ENCODE results near the gene RPP21.

The RPP21 gene

GRCh38 chr6:30344868-30345671 lies at the start of gene RPP21:
TSS of gene RPP21 (plus strand) at chr6:30345156. CDS start at chr6:30345172, 16 bp downstream.
- Histone ChIP-seq H3K4me2 (peak within 1 kb of the TSS; percentile 72 to 86 (median 78)), H3K4me3 (peak within 1 kb of the TSS; percentile 70 to 79 (median 74)), H3K27me3 (peaks cover 0 to 51% (median 0%) of the 10 kb centered on the region in 11 experiments; a peak in 8 of 22 replicates), H3K4me1 (peaks cover 14 to 41% (median 24%) of the 10 kb centered on the region in 10 experiments), H3K9ac (peak within 1 kb of the TSS; percentile 70 to 89 (median 81)), H3K9me3 (replicated peaks in 1 of 11) (no peaks in the 10 kb centered on the region), H3K36me3 (peaks cover 22 to 41% (median 34%) of the 10 kb centered on the region in 11 experiments), H4K20me1 (peaks cover 0 to 39% (median 3%) of the 10 kb centered on the region in 11 experiments; a peak in 8 of 22 replicates), H3K27ac (peak within 1 kb of the TSS in 10 of 11 experiments; percentile 34 to 85 (median 78); a peak in 18 of 22 replicates)
- no peak for TF ChIP-seq Cebpa-rat (IDR thresholded peaks at IDR 0.05)

DNA sequence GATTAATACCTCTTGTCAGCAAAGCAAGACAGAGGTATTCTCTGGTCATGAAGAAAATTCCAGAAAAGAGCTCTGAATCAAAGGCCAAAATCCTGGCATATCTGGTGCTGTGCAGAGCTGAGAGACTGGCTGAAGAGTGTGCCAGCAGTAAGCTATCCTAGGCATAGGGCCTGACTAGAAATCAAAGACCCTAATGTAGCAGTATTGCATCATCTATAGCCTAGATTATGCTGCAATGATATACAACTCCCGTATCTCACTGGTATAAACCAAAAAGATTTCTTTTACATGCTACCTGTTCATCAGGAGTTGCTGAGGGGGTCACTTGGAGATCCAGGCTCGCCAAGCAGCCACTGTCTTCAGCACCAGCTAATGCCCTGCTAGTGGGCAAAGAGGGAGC lies 49.1 kb upstream of the RPP21 start:
- Histone ChIP-seq H3K9me3 (replicated peaks in 1 of 11) (peaks cover 0 to 4% (median 0%) of the 10 kb centered on the region in 11 experiments; a peak in 6 of 22 replicates), H3K4me3 (no peak overlapping the region), H3K9ac (no peak overlapping the region), H3K4me1 (no peaks in the 10 kb centered on the region), H3K4me2 (no peak overlapping the region), H3K36me3 (peaks cover 60 to 80% (median 65%) of the 10 kb centered on the region in 11 experiments), H3K27ac (no peak overlapping the region), H3K27me3 (no peaks in the 10 kb centered on the region), H4K20me1 (peaks cover 0 to 41% (median 11%) of the 10 kb centered on the region in 11 experiments; a peak in 11 of 22 replicates)
- TF ChIP-seq Cebpa-rat (IDR thresholded peaks at IDR 0.05) = peak in 5 of 11 experiments; percentile 21 to 79 (median 39); a peak in 3 of 22 replicates

DNA sequence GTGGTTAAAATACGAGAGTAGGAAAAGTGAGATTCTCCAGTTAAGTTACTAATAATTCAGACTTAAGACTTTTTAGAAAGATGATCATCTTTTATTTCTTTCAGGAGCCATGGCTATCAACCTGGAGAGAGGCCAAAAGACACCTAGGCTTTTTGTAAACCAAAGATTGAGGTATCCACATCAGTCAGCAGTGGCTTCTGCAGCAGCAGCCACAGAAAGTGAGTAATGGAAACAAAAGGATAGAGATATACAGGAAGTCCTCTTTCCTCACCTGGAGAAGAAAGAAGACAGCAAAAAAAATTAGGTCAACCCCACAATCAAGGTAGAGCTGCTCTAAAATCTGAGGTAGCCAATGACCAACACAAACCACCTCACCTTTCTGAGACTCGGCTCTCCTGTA lies 41.0 kb upstream of the RPP21 start:
- H3K4me1 ChIP-seq = no peaks in the 10 kb centered on the region
- no peak overlapping the region for H3K4me3 ChIP-seq
- H3K27ac ChIP-seq = no peak overlapping the region
- no peak for TF ChIP-seq Cebpa-rat (IDR thresholded peaks at IDR 0.05)
- no peak overlapping the region for H3K4me2 ChIP-seq
- H3K36me3 ChIP-seq = peaks cover 69 to 97% (median 85%) of the 10 kb centered on the region in 11 experiments
- no peak overlapping the region for H3K9ac ChIP-seq
- H3K27me3 ChIP-seq = no peaks in the 10 kb centered on the region
- peaks cover 0 to 34% (median 11%) of the 10 kb centered on the region in 11 experiments; a peak in 13 of 22 replicates for H3K9me3 ChIP-seq (replicated peaks in 1 of 11)
- peaks cover 31 to 80% (median 62%) of the 10 kb centered on the region in 11 experiments; a peak in 19 of 22 replicates for H4K20me1 ChIP-seq

DNA sequence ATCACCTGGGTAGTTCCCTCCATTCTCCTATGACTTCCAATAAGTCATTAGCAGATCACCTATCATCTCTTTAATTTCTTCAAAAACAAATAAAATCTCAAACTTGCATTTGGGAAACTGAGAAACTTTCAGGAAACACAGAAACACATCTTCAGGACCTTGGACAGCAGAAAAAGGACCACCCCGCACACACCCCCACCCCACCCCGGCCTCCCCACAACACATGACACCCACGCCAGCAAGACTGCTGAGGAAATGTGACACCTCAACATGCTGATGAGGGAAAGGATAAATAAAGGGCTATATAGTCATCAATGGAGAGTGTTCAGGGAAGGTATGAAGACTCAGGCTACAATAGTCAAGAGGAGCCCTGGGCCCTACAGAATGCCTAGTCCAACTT lies 33.9 kb upstream of the RPP21 start:
- H3K4me3 ChIP-seq = no peak overlapping the region
- 0 out of 20 replicates have a peak, but pooled peaks cover 0 to 5% (median 0%) of the 10 kb centered on the region in 10 experiments for H3K4me1 ChIP-seq
- H3K27me3 ChIP-seq = no peaks in the 10 kb centered on the region
- no peak overlapping the region for H3K4me2 ChIP-seq
- H3K27ac ChIP-seq = no peak overlapping the region
- no peaks in the 10 kb centered on the region for H3K9me3 ChIP-seq (replicated peaks in 1 of 11)
- H3K9ac ChIP-seq = no peak overlapping the region
- peaks cover 77 to 98% (median 93%) of the 10 kb centered on the region in 11 experiments for H3K36me3 ChIP-seq
- TF ChIP-seq Cebpa-rat (IDR thresholded peaks at IDR 0.05) = no peak
- peaks cover 69 to 100% (median 96%) of the 10 kb centered on the region in 11 experiments; a peak in 21 of 22 replicates for H4K20me1 ChIP-seq

DNA sequence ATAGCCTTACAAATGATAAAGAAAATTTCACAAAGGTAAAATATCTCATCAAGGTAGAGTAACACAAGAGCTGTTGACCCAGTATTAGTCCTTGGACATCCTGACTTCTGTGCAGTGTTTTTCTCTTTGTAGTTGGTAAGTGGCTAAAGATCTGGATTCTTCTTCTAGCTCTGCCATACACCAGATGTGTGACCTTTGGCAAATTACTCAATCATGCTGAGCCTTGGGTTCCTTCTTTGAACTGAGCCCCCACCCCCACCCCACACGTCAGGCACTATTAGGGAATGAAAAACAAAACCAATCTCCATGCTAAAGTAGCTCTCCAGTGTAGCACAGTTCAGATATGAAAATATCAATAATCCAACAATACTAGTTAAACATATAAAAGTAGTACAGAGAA lies 33.3 kb upstream of the RPP21 start:
- Histone ChIP-seq H3K4me2 (no peak overlapping the region), H3K27ac (no peak overlapping the region), H3K27me3 (no peaks in the 10 kb centered on the region), H3K36me3 (peaks cover 77 to 98% (median 93%) of the 10 kb centered on the region in 11 experiments), H3K4me3 (no peak overlapping the region), H3K4me1 (0 out of 20 replicates have a peak, but pooled peaks cover 0 to 5% (median 0%) of the 10 kb centered on the region in 10 experiments), H4K20me1 (peaks cover 69 to 100% (median 96%) of the 10 kb centered on the region in 11 experiments; a peak in 21 of 22 replicates), H3K9ac (no peak overlapping the region), H3K9me3 (replicated peaks in 1 of 11) (no peaks in the 10 kb centered on the region)
- no peak for TF ChIP-seq Cebpa-rat (IDR thresholded peaks at IDR 0.05)

GRCh38 chr6:30312266-30312665 lies 32.7 kb upstream of the RPP21 start:
- H3K9ac ChIP-seq = no peak overlapping the region

DNA sequence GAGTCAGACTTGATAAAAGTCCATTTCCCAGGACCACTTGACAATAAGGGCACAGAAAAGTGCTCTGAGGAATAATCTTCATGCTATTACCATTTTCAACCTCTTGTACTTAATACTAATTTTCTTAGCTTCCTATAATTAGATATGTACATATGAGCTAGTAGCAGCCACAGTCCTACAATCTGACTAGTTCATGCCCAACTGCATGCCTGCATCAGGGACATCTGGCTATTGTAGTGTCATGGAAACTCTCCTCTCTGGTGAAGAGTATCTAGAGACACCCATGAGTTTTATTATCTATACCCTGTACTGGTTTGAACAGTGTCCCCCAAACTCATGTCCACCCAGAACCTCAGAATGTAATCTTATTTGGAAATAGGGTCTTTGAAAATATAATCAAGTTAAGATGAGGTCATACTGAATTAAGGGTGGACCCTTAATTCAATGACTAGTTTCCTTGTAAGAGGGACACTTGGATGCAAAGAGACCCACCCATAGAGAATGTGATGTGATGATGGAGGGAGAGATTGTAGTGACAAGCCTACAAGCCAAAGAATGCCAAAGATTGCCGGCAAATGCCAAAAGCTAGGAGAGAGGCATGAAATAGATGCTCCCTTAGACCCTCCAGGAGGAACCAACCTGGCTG lies 32.2 kb upstream of the RPP21 start:
- H3K4me2 ChIP-seq = no peak overlapping the region
- H3K27ac ChIP-seq = no peak overlapping the region
- no peaks in the 10 kb centered on the region for H3K27me3 ChIP-seq
- H3K9ac ChIP-seq = no peak overlapping the region
- H4K20me1 ChIP-seq = peaks cover 67 to 100% (median 96%) of the 10 kb centered on the region in 11 experiments; a peak in 21 of 22 replicates
- no peak for TF ChIP-seq Cebpa-rat (IDR thresholded peaks at IDR 0.05)
- H3K9me3 ChIP-seq (replicated peaks in 1 of 11) = no peaks in the 10 kb centered on the region
- 0 out of 20 replicates have a peak, but pooled peaks cover 0 to 5% (median 0%) of the 10 kb centered on the region in 10 experiments for H3K4me1 ChIP-seq
- no peak overlapping the region for H3K4me3 ChIP-seq
- H3K36me3 ChIP-seq = peaks cover 68 to 97% (median 91%) of the 10 kb centered on the region in 11 experiments

More at GRCh38 chr6:30312266-30312665, 32.7 kb upstream of the RPP21 start:
- H4K20me1 ChIP-seq = peaks cover 67 to 100% (median 96%) of the 10 kb centered on the region in 11 experiments; a peak in 21 of 22 replicates
- H3K9me3 ChIP-seq (replicated peaks in 1 of 11) = no peaks in the 10 kb centered on the region
- 0 out of 20 replicates have a peak, but pooled peaks cover 0 to 5% (median 0%) of the 10 kb centered on the region in 10 experiments for H3K4me1 ChIP-seq
- no peak overlapping the region for H3K4me2 ChIP-seq
- no peaks in the 10 kb centered on the region for H3K27me3 ChIP-seq
- TF ChIP-seq Cebpa-rat (IDR thresholded peaks at IDR 0.05) = no peak
- peaks cover 74 to 97% (median 90%) of the 10 kb centered on the region in 11 experiments for H3K36me3 ChIP-seq
- no peak overlapping the region for H3K4me3 ChIP-seq
- H3K27ac ChIP-seq = no peak overlapping the region

DNA sequence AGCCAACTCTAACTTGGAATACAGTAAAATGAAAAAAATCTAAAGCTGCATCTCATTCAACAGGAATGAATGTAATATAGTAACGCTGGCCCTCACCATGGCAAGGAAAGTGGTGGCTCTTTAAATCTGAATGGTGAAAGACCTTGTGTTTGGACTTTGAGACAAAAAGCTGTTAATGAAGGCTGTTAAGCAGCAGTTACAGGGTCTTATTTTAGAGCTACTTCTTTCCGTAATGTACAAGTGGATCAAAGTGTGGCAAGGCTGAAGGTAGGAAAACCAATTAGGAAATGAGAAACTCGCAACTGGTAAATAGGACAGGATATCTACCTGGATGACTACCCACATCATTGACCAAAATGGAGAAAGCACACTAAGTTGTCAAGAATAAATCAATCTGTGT lies 29.8 kb upstream of the RPP21 start:
- Histone ChIP-seq H3K9ac (no peak overlapping the region), H4K20me1 (peaks cover 73 to 100% (median 98%) of the 10 kb centered on the region in 11 experiments; a peak in 21 of 22 replicates), H3K36me3 (peaks cover 64 to 97% (median 84%) of the 10 kb centered on the region in 11 experiments), H3K4me1 (peaks cover 0 to 6% (median 1%) of the 10 kb centered on the region in 10 experiments; a peak in 5 of 20 replicates), H3K9me3 (replicated peaks in 1 of 11) (no peaks in the 10 kb centered on the region), H3K4me2 (no peak overlapping the region), H3K4me3 (no peak overlapping the region), H3K27ac (no peak overlapping the region), H3K27me3 (no peaks in the 10 kb centered on the region)
- TF ChIP-seq Cebpa-rat (IDR thresholded peaks at IDR 0.05) = no peak
